Ovary (tissue), 9 donors: ENCODE results near the gene OTULINL. TPM values are rescaled to one million over a fixed set of nuclear protein-coding genes. Genes with fewer than 3 reads are reported as not detected.

Experiments used
- DNase-seq, 5 donors: peaks; one replicate each; pipeline ENCODE4 v3.0.0-alpha.2; 2019 to 2020
- H3K27ac ChIP-seq, 2 donors: fragments of 200-600 bp; one replicate each; pipeline versions ENCODE4 v1.5.1 to v1.8.0; 2019 to 2022
- H3K27me3 ChIP-seq: fragments of 200-600 bp; one replicate; pipeline ENCODE4 v1.8.0; 2022
- H3K36me3 ChIP-seq: fragments of 200-600 bp; sonication (generic); one replicate; pipeline ENCODE4 v1.5.1; 2019
- H3K4me1 ChIP-seq: one replicate; pipeline ENCODE4 v1.8.1; 2013; ENCODE audit warnings: mild to moderate bottlenecking, moderate library complexity; ENCODE audit not compliant: insufficient read depth
- H3K4me3 ChIP-seq: fragments of 200-600 bp; sonication (generic); one replicate; pipeline ENCODE4 v1.5.1; 2017
- H3K9me3 ChIP-seq, 2 donors: fragments of 200-600 bp in 1 of 2; sonication (generic) in 1 of 2; one replicate each; pipeline versions ENCODE4 v1.5.1 to v1.8.1; 2013 to 2019; ENCODE audit warnings: mild to moderate bottlenecking in 1 of 2, moderate library complexity in 1 of 2
- CTCF ChIP-seq, 3 donors: fragments of 450-650 bp in 2 of 3; fragments of 200-600 bp in 1 of 3; IDR thresholded peaks; one replicate each; pipeline versions ENCODE4 v1.5.1 to v1.8.0; 2016 to 2022; ENCODE audit warnings: antibody characterized with exemption in 3 of 3, mild to moderate bottlenecking in 1 of 3
- EP300 ChIP-seq: sonication (generic); formaldehyde crosslinking; IDR thresholded peaks from one replicate; pipeline ENCODE4 v1.6.1; 2017; ENCODE audit warnings: antibody characterized with exemption
- POLR2A ChIP-seq: fragments of 450-650 bp; IDR thresholded peaks from one replicate; pipeline ENCODE4 v1.6.1; 2017; ENCODE audit warnings: antibody characterized with exemption, mild to moderate bottlenecking, moderate library complexity
- WGBS, 3 donors: extraction: QIAGEN DNeasy Blood & Tissue Kit in 1 of 3; methylation state at CpG; one replicate each; pipeline versions ENCODE4 v1.1.5 to v1.1.7; 2013 to 2017; 5-methylcytosine and 5-hydroxymethylcytosine counted together
- intact Hi-C, 4 donors: fragments of 100-400 bp; cut with DNase I; formaldehyde crosslinking; loops; one replicate each; pipeline versions ENCODE4 v1.11.0 to v1.15.1; 2022 to 2023
- polyA plus RNA-seq, 2 donors: library from polyadenylated mRNA; stranded (reverse); fragments of 200-250 nt in 1 of 2; fragments of 350-450 nt in 1 of 2; fragmentation: Illumina TruSeq in 1 of 2; extraction: RNeasy Lipid Tissue Mini Kit (QIAGEN cat#74804) in 1 of 2; gene quantifications; one replicate each; pipeline ENCODE4 v1.2.3, GENCODE V29; 2013 to 2014
- total RNA-seq, 7 donors: library from RNA; depleted of rRNA in 2 of 7; stranded (reverse); fragments of >200 nt in 2 of 7; fragmentation: NEBNext Ultra II Directional in 3 of 7; extraction: Animal tissue kit (Norgen Biotek cat#: 25700) in 3 of 7; gene quantifications; one replicate each; pipeline versions ENCODE4 v1.1.0 to v1.2.4, GENCODE V29; 2016 to 2023
- donor health status: DM: no; HTN: no; CAD: no; lungs with moderate emphysema.
- donor health status: DM: no; HTN: no; CAD: no.
- donor health status: Bipolar disorder and iron deficiency.
- donor health status: DM: yes; HTN: yes; CAD: no.
- donor health status: DM: no; HTN: no; CAD: no.
- donor health status: DM: yes; HTN: yes; CAD: no.

OTULINL gene
- total and polyA plus RNA-seq, 9 donors, result 2.3 to 14.9 (median 5.3) TPM

- no peaks in the 10 kb centered on the region for H3K9me3 ChIP-seq
- H3K36me3 ChIP-seq, result no peaks in the 10 kb centered on the region
- WGBS, 3 donors, result 63 to 71% (median 64%) methylated on average over 8 of the region's 8 CpGs
- DNase-seq, result no peak
- no peaks in the 10 kb centered on the region for H3K27me3 ChIP-seq
- no peak overlapping the region for H3K4me3 ChIP-seq
- H3K27ac ChIP-seq, result no peak overlapping the region
- no peaks in the 10 kb centered on the region for H3K4me1 ChIP-seq
- TF ChIP-seq POLR2A (no peak), CTCF (IDR thresholded peaks at IDR 0.05) (no peak), EP300 (no peak)
- intact Hi-C loops, result no loop called here
Measured at GRCh38 chr5:14557203-14557770, 24.3 kb upstream of the OTULINL start.

- Histone ChIP-seq H3K9me3 (no peaks in the 10 kb centered on the region), H3K4me3 (no peak overlapping the region), H3K36me3 (no peaks in the 10 kb centered on the region), H3K27me3 (no peaks in the 10 kb centered on the region), H3K27ac (no peak overlapping the region), H3K4me1 (no peaks in the 10 kb centered on the region)
- intact Hi-C loops, result no loop called here
- TF ChIP-seq POLR2A, result no peak
- TF ChIP-seq CTCF (IDR thresholded peaks at IDR 0.05), result no peak
- no peak for TF ChIP-seq EP300
- DNase-seq, result no peak
- WGBS, 3 donors, result 47 to 62% (median 49%) methylated on average over 8 of the region's 8 CpGs
Measured at GRCh38 chr5:14557791-14558415, 23.7 kb upstream of the OTULINL start.

DNA sequence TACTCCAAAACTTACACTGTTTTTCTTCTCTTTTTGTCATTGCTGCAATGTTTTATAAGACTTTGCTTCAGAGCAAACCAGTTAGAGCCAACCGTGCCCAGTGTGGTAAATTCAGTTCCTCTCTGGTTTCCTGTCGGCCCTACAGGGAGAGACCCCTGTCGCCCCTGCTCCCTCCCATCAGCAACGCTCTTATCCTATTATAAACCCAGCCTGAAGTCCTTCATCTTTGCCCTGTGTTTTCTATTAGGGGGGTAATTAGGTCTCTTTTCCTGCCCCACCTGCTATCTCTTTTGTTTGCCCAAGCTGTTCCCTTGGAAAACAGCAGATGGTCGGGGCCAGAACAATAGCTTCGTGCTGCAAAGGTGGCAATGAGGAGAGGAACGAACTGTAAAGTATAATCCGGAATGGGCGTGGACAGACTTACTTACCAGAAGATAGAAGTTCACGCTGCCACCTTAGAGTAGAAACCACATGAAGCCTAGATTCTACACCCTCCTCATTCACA lies 21.4 kb upstream of the OTULINL start:
- DNase-seq, result no peak
- TF ChIP-seq EP300, result no peak
- TF ChIP-seq CTCF (IDR thresholded peaks at IDR 0.05), result no peak
- TF ChIP-seq POLR2A, result no peak
- no peaks in the 10 kb centered on the region for H3K9me3 ChIP-seq
- no peaks in the 10 kb centered on the region for H3K27me3 ChIP-seq
- H3K4me1 ChIP-seq, result no peaks in the 10 kb centered on the region
- no peak overlapping the region for H3K4me3 ChIP-seq
- no peaks in the 10 kb centered on the region for H3K36me3 ChIP-seq
- intact Hi-C loops, result no loop called here
- H3K27ac ChIP-seq, result no peak overlapping the region
- WGBS, 3 donors, result 67 to 75% (median 70%) methylated on average over 10 of the region's 10 CpGs

- Histone ChIP-seq H3K36me3 (no peaks in the 10 kb centered on the region), H3K9me3 (no peaks in the 10 kb centered on the region), H3K27me3 (no peaks in the 10 kb centered on the region), H3K4me3 (no peak overlapping the region), H3K27ac (no peak overlapping the region), H3K4me1 (no peaks in the 10 kb centered on the region)
- DNase-seq, result no peak
- TF ChIP-seq CTCF (IDR thresholded peaks at IDR 0.05) (no peak), EP300 (no peak), POLR2A (no peak)
- intact Hi-C loops, result no loop called here
- 90 to 92% (median 90%) methylated on average over 3 of the region's 3 CpGs for WGBS, 3 donors
Measured at GRCh38 chr5:14561741-14562140, 19.9 kb upstream of the OTULINL start.
